GM12878 (cell line): ENCODE measurements around the gene GALK2.

Source experiments
- CBX3 ChIP-seq: fragments of 200-600 bp; sonication (generic); IDR thresholded peaks from 2 replicates; pipeline ENCODE4 v1.6.1; 2016; ENCODE audit warnings: low read depth, borderline replicate concordance
- POLR2A ChIP-seq: IDR thresholded peaks from 2 replicates; pipeline ENCODE4 v1.6.1; 2011; ENCODE audit warnings: low read depth, mild to moderate bottlenecking, low read length
- POLR2AphosphoS5 ChIP-seq: IDR thresholded peaks from 2 replicates; pipeline ENCODE4 v1.6.1; 2011; ENCODE audit warnings: mild to moderate bottlenecking, low read length, inconsistent platforms
- ZNF217 ChIP-seq: fragments of 450-650 bp; IDR thresholded peaks from 2 replicates; pipeline ENCODE4 v1.6.1; 2017; ENCODE audit warnings: antibody characterized with exemption, mild to moderate bottlenecking
- TF ChIP-seq, protein P1 (sequence below): IDR thresholded peaks from 2 replicates; pipeline ENCODE4 v1.6.1; 2011; ENCODE audit warnings: low read depth, low read length, improper control_type of control experiment, borderline replicate concordance
- TF ChIP-seq, protein P2 (sequence below): fragments of 450-650 bp; IDR thresholded peaks from 2 replicates; pipeline ENCODE4 v1.6.1; 2017; ENCODE audit warnings: mild to moderate bottlenecking, low read depth, inconsistent platforms; ENCODE audit not compliant: poor library complexity, severe bottlenecking
- TF ChIP-seq, protein P3 (sequence below), 3 experiments: IDR thresholded peaks in 2 of 3; conservative IDR thresholded peaks in 1 of 3; 2 replicates each; pipeline ENCODE4 v1.5.1; 2011; ENCODE audit warnings: low read depth in 3 of 3, low read length in 3 of 3, mild to moderate bottlenecking in 3 of 3, control low read depth in 2 of 3, moderate library complexity in 2 of 3, inconsistent platforms in 1 of 3, mixed read lengths in 1 of 3; ENCODE audit not compliant: control insufficient read depth in 2 of 3, insufficient read depth in 1 of 3; ENCODE audit errors: extremely low read depth in 1 of 3
- TF ChIP-seq, protein P4 (sequence below): IDR thresholded peaks from 2 replicates; pipeline ENCODE4 v1.6.1; 2012; ENCODE audit warnings: improper control_type of control experiment, low read depth, low read length; ENCODE audit not compliant: insufficient replicate concordance

DNA sequence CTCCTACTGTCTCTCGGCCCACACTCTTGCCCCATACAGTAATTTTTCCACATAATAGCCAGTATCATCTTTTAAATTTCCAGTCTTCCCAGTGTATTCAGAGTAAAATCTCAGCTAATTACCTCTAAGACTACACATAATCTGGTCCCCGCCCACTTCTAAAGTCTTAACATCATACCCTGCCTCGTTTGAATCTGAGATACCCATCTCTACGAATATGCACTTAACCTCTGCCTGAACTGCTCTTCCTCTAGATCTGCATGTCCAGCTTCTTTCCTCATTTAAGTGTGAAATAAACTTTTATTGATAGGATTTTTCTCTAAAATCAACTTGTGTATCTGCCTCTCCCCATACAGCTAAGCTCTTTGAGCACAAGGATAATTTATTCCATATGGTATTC is 49.2 kb upstream of the GALK2 start:
- TF ChIP-seq, protein P1, sequence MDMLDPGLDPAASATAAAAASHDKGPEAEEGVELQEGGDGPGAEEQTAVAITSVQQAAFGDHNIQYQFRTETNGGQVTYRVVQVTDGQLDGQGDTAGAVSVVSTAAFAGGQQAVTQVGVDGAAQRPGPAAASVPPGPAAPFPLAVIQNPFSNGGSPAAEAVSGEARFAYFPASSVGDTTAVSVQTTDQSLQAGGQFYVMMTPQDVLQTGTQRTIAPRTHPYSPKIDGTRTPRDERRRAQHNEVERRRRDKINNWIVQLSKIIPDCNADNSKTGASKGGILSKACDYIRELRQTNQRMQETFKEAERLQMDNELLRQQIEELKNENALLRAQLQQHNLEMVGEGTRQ: no peak
- TF ChIP-seq CBX3 (no peak), ZNF217 (no peak), POLR2A (no peak), POLR2AphosphoS5 (no peak)
- TF ChIP-seq, protein P2, sequence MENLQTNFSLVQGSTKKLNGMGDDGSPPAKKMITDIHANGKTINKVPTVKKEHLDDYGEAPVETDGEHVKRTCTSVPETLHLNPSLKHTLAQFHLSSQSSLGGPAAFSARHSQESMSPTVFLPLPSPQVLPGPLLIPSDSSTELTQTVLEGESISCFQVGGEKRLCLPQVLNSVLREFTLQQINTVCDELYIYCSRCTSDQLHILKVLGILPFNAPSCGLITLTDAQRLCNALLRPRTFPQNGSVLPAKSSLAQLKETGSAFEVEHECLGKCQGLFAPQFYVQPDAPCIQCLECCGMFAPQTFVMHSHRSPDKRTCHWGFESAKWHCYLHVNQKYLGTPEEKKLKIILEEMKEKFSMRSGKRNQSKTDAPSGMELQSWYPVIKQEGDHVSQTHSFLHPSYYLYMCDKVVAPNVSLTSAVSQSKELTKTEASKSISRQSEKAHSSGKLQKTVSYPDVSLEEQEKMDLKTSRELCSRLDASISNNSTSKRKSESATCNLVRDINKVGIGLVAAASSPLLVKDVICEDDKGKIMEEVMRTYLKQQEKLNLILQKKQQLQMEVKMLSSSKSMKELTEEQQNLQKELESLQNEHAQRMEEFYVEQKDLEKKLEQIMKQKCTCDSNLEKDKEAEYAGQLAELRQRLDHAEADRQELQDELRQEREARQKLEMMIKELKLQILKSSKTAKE: no peak
- TF ChIP-seq, protein P3, sequence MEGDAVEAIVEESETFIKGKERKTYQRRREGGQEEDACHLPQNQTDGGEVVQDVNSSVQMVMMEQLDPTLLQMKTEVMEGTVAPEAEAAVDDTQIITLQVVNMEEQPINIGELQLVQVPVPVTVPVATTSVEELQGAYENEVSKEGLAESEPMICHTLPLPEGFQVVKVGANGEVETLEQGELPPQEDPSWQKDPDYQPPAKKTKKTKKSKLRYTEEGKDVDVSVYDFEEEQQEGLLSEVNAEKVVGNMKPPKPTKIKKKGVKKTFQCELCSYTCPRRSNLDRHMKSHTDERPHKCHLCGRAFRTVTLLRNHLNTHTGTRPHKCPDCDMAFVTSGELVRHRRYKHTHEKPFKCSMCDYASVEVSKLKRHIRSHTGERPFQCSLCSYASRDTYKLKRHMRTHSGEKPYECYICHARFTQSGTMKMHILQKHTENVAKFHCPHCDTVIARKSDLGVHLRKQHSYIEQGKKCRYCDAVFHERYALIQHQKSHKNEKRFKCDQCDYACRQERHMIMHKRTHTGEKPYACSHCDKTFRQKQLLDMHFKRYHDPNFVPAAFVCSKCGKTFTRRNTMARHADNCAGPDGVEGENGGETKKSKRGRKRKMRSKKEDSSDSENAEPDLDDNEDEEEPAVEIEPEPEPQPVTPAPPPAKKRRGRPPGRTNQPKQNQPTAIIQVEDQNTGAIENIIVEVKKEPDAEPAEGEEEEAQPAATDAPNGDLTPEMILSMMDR (IDR thresholded peaks at IDR 0.05 in 2 of 3, conservative IDR thresholded peaks at IDR 0.05 in 1 of 3; ENCODE audit: control insufficient read depth in 2 of 3, extremely low read depth in 1 of 3, insufficient read depth in 1 of 3, low read depth in 3 of 3, low read length in 3 of 3): no peak
- TF ChIP-seq, protein P4, sequence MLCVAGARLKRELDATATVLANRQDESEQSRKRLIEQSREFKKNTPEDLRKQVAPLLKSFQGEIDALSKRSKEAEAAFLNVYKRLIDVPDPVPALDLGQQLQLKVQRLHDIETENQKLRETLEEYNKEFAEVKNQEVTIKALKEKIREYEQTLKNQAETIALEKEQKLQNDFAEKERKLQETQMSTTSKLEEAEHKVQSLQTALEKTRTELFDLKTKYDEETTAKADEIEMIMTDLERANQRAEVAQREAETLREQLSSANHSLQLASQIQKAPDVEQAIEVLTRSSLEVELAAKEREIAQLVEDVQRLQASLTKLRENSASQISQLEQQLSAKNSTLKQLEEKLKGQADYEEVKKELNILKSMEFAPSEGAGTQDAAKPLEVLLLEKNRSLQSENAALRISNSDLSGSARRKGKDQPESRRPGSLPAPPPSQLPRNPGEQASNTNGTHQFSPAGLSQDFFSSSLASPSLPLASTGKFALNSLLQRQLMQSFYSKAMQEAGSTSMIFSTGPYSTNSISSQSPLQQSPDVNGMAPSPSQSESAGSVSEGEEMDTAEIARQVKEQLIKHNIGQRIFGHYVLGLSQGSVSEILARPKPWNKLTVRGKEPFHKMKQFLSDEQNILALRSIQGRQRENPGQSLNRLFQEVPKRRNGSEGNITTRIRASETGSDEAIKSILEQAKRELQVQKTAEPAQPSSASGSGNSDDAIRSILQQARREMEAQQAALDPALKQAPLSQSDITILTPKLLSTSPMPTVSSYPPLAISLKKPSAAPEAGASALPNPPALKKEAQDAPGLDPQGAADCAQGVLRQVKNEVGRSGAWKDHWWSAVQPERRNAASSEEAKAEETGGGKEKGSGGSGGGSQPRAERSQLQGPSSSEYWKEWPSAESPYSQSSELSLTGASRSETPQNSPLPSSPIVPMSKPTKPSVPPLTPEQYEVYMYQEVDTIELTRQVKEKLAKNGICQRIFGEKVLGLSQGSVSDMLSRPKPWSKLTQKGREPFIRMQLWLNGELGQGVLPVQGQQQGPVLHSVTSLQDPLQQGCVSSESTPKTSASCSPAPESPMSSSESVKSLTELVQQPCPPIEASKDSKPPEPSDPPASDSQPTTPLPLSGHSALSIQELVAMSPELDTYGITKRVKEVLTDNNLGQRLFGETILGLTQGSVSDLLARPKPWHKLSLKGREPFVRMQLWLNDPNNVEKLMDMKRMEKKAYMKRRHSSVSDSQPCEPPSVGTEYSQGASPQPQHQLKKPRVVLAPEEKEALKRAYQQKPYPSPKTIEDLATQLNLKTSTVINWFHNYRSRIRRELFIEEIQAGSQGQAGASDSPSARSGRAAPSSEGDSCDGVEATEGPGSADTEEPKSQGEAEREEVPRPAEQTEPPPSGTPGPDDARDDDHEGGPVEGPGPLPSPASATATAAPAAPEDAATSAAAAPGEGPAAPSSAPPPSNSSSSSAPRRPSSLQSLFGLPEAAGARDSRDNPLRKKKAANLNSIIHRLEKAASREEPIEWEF: no peak
